ENCODE data around the gene PPP5C.

The PPP5C gene

DNA sequence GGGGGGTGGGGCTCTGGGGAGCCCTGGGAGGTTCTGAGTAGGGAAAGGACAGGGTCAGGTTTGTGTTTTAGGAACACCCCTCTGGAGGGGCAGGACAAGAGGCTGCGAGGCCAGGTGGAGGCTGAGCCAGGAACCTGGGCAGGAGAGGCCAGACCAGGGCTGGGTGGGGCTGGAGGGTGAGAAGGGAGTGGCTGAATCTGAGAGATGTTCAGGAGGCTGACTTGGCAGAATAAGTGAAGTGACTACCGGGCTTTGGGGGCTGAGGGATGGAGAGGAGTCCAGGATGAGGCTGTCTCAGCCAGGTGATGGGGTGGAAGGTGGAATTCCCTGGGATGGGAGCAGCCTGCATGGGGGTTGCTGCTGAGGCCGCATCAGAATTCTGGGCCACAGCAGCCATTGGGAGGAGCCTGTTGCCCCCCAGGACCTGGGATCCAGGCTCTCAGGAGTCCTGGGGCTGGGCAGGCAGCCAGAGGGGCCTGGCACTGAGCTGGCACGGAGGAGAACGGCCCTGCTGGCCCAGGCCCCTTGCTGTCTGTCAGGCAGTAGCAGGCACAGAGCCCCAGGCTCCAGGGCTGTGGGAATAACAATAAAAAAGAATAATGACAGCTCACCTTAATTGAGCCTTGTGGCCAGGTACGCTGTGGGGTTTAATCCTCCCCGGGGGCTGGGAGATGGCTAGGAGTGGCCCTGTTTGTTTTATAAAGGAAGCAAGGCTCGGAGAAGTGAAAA, 3.3 kb downstream of the PPP5C start:
- TF ChIP-seq, protein P1, sequence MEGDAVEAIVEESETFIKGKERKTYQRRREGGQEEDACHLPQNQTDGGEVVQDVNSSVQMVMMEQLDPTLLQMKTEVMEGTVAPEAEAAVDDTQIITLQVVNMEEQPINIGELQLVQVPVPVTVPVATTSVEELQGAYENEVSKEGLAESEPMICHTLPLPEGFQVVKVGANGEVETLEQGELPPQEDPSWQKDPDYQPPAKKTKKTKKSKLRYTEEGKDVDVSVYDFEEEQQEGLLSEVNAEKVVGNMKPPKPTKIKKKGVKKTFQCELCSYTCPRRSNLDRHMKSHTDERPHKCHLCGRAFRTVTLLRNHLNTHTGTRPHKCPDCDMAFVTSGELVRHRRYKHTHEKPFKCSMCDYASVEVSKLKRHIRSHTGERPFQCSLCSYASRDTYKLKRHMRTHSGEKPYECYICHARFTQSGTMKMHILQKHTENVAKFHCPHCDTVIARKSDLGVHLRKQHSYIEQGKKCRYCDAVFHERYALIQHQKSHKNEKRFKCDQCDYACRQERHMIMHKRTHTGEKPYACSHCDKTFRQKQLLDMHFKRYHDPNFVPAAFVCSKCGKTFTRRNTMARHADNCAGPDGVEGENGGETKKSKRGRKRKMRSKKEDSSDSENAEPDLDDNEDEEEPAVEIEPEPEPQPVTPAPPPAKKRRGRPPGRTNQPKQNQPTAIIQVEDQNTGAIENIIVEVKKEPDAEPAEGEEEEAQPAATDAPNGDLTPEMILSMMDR (IDR thresholded peaks at IDR 0.05; ENCODE audit: unreplicated experiment in 3 of 3), result no peak
- peak overlapping the region; percentile 10 to 59 (median 52) for H3K4me3 Mint-ChIP-seq
- H3K27me3 Mint-ChIP-seq (ENCODE audit: low read depth), result no peaks in the 10 kb centered on the region
- H3K27ac Mint-ChIP-seq, result peak overlapping the region in 2 of 3 experiments; percentile 25 to 26
- H3K36me3 Mint-ChIP-seq (ENCODE audit: low read depth), result peaks cover 13% of the 10 kb centered on the region
- H3K4me1 Mint-ChIP-seq, result peaks cover 40% of the 10 kb centered on the region
- no peaks in the 10 kb centered on the region for H3K9me3 Mint-ChIP-seq

DNA sequence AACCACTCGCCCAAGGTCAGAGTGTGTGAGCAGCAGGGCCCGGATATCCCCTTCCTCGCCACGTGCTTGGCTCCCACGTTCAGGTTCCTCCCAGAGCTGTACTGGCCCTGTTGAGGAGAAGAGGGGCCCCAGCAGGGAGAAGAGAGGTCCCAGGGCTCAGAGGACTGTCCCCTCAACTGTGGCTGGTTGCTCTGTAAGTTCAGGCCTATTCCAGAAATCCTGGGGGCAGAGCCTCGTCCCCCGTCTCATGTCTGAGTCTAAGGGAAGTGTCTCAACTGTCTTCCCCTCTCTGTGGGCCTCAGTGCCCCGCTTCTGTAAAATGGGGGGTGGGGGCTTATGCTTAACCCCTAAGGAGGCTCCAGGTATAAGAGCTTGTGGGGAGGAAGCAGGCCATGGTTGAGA, 3.9 kb downstream of the PPP5C start:
- Mint-ChIP-seq H3K36me3 (ENCODE audit: low read depth) (peaks cover 17% of the 10 kb centered on the region), H3K27ac (peak overlapping the region in 2 of 3 experiments; percentile 33 to 52), H3K4me1 (peaks cover 40% of the 10 kb centered on the region), H3K9me3 (no peaks in the 10 kb centered on the region), H3K27me3 (ENCODE audit: low read depth) (no peaks in the 10 kb centered on the region), H3K4me3 (peak overlapping the region in 1 of 3 experiments; percentile 34)
- TF ChIP-seq, protein P1 (IDR thresholded peaks at IDR 0.05; ENCODE audit: unreplicated experiment in 3 of 3), result no peak

DNA sequence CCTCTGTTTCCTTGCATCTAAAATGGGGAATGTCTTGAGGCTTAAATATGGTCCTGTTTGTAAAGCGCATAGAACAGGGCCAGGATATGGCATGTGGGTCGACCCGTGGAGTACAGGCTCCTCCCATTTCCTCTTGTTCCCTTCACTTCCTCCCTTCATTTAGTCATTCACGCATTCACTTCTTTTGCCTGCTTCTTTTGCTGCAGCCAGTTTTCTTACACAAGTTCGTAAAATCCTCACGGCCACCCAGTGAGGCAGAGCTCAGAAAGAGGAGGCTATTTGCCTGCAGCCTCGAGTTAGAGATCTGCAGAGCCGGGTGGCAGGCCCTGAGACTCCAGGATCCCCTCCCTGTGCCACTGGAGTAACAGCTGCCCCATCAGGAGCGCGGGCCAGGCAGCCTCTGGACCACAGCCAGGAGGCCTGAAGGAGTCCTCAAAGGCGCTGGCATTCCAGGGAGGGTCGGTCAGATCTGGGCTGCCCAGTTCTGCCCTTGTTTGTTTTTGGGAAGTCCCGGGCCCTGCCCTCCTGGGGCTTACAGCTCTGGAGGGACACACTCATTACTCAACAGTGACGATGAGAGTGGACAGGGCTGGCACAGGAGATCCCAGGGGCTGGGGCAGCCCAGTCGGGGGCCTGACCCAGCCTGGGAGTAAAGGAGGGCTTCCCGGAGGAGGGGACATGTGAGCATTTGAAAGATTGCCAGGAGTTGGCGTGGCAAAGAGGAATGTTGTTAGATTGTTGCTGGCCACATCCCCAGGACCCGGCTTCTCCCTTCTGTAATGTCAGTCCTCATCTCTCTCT, 4.6 kb downstream of the PPP5C start:
- H3K27me3 Mint-ChIP-seq (ENCODE audit: low read depth), result no peaks in the 10 kb centered on the region
- H3K36me3 Mint-ChIP-seq (ENCODE audit: low read depth), result peaks cover 18% of the 10 kb centered on the region
- peak overlapping the region; percentile 33 to 53 (median 52) for H3K27ac Mint-ChIP-seq
- peak overlapping the region; percentile 21 to 34 (median 23) for H3K4me3 Mint-ChIP-seq
- H3K4me1 Mint-ChIP-seq, result peaks cover 40% of the 10 kb centered on the region
- TF ChIP-seq, protein P1 (IDR thresholded peaks at IDR 0.05; ENCODE audit: unreplicated experiment in 3 of 3), result no peak
- H3K9me3 Mint-ChIP-seq, result no peaks in the 10 kb centered on the region

DNA sequence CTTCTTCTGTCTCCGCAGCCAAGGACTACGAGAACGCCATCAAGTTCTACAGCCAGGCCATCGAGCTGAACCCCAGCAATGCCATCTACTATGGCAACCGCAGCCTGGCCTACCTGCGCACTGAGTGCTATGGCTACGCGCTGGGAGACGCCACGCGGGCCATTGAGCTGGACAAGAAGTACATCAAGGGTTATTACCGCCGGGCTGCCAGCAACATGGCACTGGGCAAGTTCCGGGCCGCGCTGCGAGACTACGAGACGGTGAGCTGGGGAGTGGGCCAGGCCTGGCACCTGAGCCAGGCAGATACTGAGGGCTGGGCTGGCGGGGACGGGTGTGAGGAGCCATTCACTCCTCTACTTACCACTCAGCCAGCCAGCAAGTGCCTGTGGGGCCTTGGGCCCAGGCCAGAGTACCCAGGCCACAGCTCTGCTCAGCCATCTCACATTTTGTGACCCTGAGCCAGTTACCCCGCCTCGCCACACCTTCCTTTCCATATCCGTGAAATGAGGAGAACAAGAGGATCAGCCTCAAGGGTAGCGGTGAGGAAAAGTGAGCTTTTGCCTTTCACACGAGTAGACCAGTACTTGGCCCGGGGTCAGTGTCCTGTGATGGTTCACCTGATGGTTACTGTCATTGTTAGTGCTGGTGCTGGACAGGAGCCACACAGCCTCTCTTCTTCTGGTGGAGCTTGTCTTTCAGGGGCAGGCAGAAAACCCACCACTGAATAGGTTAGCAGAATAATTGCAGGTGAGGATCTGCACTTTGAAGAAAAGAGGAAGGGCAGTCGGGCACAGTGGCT, 7.0 kb downstream of the PPP5C start:
- Mint-ChIP-seq H3K27ac (no peak overlapping the region), H3K4me1 (peaks cover 21% of the 10 kb centered on the region), H3K9me3 (no peaks in the 10 kb centered on the region), H3K27me3 (ENCODE audit: low read depth) (no peaks in the 10 kb centered on the region), H3K36me3 (ENCODE audit: low read depth) (peaks cover 30% of the 10 kb centered on the region), H3K4me3 (no peak overlapping the region)
- TF ChIP-seq, protein P1 (IDR thresholded peaks at IDR 0.05; ENCODE audit: unreplicated experiment in 3 of 3), result no peak

DNA sequence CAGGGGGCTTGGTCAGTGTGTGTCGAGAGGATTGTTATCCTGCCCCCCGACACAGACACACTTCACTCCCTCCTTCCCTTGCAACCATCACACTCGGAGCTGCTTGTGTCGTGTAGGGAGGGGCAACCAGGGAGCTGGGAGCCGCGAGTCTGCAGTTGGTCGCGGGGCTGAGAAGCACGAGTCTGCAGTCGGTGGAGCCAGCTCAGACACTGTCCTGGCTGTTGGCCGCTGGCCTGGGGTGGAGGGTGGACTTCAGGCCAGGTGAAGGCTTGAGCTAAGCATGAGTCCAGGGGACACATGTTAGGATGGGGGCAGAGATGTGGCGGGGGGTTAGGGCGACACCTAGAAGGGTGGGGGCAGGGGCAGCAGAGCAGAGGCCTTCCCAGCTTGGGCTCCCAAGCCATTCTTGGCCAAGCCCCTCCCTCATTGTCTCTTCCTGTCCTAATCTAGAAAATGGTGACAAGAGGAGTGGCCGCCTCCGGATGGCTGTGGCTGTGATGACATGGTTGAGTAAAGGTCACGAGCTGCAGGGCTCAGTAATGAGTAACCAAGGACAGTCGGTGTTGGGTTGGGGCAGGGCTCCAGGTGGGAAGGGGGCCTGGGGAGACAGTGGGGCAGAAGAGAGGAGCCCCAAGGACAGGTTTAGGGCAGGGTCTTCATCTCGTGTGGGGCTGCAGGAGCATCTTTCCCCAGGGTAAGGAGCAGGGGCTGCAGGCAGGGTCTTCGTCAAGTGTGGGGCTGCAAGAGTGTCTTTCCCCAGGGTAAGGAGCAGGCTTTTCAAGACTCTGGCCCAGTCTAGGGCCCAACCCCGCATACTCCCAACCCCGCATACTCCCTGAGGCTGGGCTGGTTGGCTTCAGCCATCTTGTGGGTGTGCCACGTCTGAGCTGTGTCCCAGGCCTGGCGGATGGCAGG, 8.6 kb downstream of the PPP5C start:
- H3K27me3 Mint-ChIP-seq (ENCODE audit: low read depth), result no peaks in the 10 kb centered on the region
- peaks cover 11% of the 10 kb centered on the region for H3K4me1 Mint-ChIP-seq
- TF ChIP-seq, protein P1 (IDR thresholded peaks at IDR 0.05; ENCODE audit: unreplicated experiment in 3 of 3), result no peak
- H3K36me3 Mint-ChIP-seq (ENCODE audit: low read depth), result peaks cover 30% of the 10 kb centered on the region
- H3K9me3 Mint-ChIP-seq, result no peaks in the 10 kb centered on the region
- H3K27ac Mint-ChIP-seq, result peak overlapping the region in 2 of 3 experiments; percentile 8 to 89
- peak overlapping the region in 1 of 3 experiments; percentile 31 for H3K4me3 Mint-ChIP-seq

Measured in nephron (organoid).